NCI-H2081 treated with DMSO at 0.1 percent for 48 hours (cell line): ENCODE measurements around the gene LEAP2.

ENCODE experiments used
- DNase-seq: peaks from one replicate; lab custom pipeline; 2025; lab: John Stamatoyannopoulos, UW

The LEAP2 gene

DNA sequence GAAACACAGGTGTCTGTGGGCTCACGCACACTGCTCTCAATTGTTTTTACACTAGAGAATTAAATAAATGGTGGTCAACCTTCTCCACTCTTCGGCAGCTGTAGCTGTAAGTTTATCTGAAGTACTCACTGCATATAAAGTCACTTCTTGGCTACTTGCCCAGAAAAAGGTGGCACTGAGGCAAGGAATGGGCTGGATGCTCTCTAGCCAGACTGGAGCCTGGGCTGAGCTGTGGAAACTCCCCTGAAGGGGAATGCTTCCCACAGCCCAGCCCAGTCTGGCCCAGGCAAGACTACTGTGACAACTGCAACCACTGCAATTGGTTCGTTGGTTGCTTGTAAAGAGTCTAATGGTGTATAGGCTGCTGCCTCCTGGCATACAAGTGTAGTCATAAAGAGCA, 4.5 kb downstream of the LEAP2 start:
- no peak for DNase-seq

DNA sequence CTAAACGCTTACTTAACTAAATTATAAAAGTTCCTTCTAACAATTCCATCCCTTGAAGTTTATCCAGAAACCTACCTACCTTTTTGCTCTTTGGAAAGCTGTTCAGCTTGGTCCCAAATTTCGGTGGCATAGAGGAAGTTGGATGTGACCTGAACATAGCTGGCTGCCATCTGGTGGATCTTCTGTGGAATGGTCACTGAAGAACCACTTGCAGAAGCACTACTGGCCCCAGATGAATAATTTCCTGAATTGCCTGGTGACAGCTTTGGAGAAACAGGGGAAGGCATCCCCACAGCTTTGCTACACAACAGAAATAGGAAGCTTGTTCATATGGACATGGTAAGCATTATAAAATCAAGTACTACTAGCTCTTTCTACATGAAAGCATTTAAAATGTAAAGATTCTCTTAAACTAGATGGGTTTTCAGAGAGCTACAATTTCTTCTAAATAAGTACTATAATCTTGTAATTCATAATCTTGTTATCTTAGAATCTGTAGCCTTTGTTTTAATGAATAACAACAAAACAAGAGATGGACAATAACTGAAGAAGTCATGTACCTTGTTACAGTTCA, 9.9 kb downstream of the LEAP2 start:
- no peak for DNase-seq

DNA sequence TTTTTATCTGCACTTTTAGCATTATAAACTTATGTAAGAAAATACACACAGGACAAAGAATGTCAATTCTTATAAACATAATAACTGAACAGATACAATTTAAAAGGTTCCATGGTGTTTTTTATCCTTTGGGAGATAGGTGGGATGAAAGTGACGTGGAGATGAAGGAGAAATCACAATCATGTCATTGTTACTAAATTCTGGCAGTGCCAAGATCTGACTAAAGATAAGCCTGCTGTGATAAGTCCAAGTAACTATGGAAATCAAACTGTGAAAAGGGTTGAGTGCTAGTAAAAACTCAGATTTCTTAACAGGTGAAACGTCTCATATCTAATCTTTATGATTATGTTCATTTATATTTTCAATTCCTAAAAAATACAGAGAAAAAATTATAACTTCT, 11.1 kb downstream of the LEAP2 start:
- no peak for DNase-seq

DNA sequence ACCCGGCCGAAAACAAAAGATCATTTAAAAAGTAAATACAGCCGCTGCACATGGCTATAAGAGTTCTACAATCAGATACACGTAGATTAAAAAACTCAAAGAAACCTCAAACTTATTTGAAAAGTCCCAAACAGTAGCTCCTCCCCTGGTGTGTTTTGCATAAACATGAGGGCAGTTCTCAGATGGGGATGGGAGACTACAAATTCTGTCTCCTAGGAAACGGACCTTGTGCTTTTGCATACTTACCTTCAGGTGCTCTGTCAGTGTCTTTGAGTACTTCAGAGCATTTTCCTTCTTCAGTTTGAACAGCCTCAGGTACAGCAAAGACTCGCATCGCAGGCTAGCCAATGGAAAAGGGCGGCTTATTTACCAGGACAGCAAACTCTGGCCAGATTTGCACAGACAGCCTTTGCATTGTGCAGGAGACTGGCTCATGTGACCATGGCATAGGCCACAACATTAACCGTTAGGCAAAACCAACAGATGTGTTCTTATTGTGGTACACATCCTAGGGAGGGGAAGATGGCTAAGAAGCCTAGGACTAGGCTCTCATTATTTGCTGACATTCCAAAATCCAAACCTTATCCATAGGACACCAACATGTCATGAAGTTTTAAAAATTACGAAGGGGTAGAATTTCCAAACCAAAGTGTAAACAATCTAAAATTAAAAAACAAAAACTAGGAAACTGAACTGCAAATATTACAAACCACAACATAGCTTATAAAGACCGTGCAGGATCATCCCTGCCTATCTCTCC, 12.8 kb downstream of the LEAP2 start:
- DNase-seq, result no peak

DNA sequence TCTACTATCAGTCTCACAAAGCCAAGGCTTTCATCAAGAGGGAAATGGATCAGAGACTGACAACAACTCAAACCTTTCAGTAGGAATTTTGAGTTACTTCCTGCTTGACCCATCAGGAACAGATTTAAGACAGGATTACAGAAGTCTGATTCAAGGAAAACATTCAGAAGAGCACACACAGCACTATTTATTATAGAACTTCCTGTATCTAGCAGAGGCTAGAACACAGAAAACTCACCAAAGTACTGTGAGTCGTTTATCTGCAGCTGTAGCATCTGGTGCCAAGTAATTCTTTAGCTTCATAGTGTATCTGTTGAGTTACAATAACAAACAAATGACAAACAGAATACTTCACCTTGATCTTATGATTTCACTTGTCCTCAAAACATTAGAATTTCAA, 13.8 kb downstream of the LEAP2 start:
- DNase-seq, result no peak

DNA sequence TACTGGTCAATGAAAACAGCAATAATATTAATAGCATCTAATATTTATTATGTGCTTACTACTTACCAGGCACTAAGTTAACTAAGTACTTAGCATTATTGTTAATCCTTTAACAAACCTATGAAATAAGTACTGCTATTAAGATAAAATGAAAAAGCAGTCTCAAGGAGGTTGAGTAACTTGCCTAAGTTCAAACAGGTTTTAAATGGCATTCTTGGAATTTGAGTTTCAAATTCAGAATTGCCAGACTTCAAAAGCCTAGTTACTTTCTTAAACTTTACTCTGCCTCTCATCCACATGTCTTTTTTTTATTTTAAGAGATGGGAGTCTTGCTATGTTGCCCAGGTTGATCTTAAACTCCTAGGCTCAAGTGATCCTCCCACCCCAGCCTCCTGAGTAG, 16.0 kb downstream of the LEAP2 start:
- no peak for DNase-seq

DNA sequence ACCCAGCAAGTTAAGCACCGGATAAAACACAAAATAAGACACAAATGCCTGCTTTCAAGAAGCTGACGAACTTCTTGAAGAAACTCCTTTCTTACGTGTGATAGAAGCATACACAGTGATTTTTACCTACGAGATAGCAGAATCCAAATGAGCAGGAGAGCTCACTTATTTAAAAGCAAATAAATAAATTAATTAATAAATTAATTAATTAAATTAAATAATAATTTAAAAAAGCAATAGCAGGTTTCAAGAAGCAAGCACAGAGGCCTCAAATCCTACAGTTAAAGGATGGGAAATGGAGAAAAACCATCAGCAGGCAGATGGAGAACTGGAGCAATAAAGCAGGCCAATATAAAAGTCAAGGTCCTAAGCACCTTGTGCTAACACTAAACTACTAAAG, 17.3 kb downstream of the LEAP2 start:
- no peak for DNase-seq

DNA sequence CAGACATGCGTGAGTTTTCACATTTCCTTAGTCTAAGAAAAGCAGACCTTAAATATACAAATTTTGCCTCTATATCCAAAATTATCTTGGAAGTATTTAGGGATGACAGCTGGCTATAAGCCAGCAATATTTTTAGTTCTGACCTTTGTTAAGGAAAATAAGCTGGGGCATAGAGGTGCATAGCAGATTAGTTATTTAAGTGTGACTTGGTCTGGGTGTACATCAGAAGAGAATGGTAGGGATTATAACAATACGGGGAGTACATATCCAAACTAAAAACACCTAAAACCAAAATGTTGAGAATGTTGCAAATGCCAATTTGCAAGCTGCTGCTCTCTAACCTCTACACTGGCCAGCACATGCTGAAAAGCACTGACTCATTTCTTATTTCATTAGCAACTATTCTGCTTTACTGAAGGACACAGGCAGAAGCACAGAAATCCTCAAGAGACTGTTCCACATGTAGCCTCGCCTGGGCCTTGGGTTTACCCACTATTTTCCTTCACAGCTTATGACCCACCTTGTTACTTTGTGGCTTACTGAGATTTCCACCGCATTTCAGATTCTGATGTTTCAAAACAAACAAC, 22.3 kb downstream of the LEAP2 start:
- DNase-seq, result no peak

DNA sequence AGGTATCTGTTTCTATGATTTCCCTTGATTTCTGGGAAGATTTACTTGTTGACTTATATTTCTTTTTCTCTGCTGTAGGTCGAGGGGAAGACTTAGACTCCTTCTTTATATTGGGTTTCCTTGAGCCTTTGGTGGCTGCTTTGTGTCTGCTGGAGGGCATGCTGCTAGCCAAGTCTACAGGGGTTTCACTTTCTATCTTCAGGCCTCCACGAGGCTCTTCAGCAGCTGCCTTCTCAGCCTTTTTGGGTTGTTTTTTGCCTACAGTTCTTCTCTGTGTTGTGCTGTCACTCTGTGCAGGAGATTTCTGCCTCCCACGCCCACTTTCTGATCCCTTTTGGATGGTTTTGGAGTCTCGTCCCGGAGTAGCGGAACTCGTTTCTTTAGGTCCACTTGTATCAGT, 23.2 kb downstream of the LEAP2 start:
- no peak for DNase-seq

DNA sequence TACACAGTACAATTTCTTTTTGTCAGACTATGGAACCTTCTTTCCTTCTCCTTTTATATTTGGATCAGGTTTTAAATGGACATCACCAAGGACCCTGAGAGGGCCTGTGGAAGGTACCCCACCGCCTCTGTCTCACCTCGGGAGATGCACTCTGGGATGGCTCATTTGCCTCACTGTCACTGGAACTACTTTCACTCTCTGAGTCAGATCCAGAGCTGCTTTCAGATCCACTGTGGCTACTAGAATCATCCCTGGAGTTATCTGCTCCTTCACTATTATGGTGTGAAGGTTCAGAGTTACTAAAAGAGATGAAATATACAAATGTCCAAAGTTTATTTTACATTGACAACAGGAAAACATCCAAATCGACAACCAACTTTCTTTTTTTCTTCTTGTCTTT, 24.6 kb downstream of the LEAP2 start:
- DNase-seq, result no peak

DNA sequence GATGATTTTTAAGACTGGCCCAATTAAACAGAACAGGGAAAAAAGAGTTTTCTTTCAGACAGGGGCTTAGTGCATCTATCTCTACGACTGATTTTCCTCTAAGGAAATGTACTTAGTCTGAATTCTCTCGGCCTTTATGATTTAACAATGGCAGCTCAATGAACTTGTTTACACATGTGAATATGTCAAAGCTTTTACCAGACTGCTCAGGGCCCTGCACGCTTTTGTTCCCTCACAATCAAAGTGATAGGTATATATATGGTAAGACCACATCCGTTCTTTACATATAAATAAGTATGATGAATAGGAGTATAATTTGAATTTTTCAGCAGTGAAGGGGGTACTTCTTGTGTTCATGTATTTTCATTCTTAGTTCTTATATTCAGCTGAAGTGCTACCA, 27.6 kb downstream of the LEAP2 start:
- DNase-seq, result no peak

DNA sequence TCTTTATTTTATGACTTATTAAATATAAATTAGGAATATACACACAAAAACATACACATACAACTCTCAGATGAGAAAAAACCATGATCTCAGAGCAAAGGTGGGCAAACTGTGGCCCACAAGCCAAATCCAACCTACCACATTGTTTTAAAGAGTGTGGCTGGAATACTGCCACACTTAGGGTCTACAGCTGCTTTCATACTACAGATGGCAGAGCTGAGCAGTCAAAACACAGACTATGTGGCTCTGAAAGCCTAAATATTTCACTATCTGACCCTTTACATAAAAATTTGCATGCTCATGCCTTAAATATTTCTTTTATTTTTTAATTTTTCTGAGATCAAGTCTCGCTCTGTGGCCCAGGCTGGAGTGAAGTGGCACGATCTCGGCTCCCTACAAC, 28.3 kb downstream of the LEAP2 start:
- DNase-seq, result no peak

DNA sequence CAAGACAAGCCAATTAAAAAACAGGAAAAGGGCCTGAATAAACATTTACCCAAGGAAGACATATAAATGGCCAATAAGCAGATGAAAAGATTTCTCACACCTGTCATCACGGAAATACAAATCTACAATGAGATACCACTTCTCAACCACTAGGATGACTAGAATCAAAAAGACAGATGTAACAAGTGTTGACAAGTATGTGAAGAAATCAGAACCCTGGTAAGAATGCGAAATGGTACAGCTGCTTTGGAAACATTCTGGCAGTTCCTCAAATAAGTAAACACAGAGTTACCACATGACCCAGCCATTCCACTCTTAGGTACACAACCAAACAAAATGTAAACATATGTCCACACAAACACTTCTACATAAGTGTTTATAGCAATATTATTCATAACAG, 32.5 kb downstream of the LEAP2 start:
- no peak for DNase-seq

DNA sequence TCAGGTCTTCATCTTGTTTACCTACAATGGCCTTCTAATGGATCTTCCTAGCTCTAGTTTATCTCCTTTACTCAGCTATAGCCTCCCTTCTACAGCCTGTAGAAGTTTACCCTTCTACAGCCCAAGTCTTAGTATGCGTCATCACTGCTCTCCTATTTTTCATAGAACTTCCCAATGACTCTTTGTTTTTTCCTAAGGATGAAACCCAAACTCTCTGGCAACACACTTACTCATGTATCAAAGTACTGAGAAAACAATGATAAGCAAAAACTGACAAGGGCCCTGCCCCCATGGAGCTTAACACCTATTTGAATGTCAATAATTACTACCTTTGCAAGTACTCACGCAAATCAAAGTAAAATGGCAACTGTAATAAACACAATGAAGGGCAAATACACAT, 33.7 kb downstream of the LEAP2 start:
- DNase-seq, result no peak

DNA sequence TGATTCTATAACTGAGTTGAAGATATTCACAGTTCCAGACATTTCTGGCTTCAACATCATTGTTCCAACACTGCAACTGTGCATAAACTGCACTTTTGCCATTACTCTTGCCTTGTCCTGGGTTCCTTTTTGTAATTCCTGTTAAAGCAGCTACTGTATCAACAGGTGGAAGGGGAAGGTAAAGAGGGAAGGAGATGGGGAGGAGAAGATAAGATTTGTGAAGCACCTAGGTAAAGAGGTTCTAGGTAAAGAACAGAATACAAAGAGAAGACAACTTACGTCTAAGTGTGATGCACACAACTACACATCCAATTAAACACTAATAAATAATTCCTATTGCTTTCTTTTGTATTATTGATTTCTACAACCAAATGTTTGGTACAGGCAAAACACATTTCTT, 36.2 kb downstream of the LEAP2 start:
- no peak for DNase-seq

DNA sequence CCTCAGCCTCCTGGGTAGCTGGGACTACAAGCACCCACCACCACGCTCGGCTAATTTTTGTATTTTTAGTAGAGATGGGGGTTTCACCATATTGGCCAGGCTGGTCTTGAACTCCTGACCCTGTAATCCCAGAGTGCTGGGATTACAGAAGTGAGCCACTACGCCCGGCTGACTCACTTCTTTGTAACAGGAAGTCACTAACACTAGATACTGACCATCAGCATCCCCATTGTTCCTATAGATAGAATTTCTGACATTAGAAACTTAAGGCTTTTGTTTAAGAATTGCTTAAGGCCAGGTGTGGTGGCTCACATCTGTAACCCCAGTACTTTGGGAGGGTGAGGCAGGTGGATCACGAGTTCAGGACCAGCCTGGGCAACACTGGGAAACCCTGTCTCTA, 42.2 kb downstream of the LEAP2 start:
- no peak for DNase-seq

DNA sequence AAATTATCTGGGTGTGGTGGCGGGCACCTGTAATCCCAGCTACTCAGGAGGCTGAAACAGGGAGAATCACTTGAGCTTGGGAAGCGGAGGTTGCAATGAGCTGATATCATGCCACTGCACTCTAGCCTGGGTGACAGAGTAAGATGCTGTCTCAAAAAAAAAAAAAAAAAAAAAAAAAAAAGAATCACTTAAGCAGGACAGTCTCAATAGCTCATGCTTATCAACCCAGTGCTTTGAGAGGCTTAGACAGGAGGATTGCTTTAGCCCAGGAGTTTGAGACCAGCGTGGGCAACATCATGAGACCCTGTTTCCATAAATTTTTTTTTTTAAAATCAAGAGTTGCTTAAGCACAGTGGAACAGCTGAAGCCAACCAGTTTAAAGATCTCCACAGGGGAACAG, 42.6 kb downstream of the LEAP2 start:
- no peak for DNase-seq
